Heart left ventricle (tissue), 16 donors: ENCODE measurements around the gene SEPTIN1. TPM values are rescaled to one million over a fixed set of nuclear protein-coding genes. Genes with fewer than 3 reads are reported as not detected.

Source experiments
- ATAC-seq, 4 donors: fragments of 200-7000 bp; cut with Tn5 transposase; one replicate each; pipeline ENCODE4 v1.9.1; 2020 to 2022; ENCODE audit warnings: moderate library complexity in 4 of 4, mild to moderate bottlenecking in 3 of 4, moderate number of reproducible peaks in 1 of 4
- DNase-seq, 5 donors: peaks; one replicate each; pipeline ENCODE4 v3.0.0-alpha.2; 2020
- H3K27ac ChIP-seq, 12 donors: fragments of 200-600 bp; sonication (generic) in 4 of 12; one replicate each; pipeline versions ENCODE4 v1.5.0 to v1.8.0; 2016 to 2022; ENCODE audit warnings: mild to moderate bottlenecking in 2 of 12
- H3K27me3 ChIP-seq, 9 donors: fragments of 200-600 bp; sonication (generic) in 2 of 9; one replicate each; pipeline versions ENCODE4 v1.5.1 to v1.8.0; 2016 to 2022; ENCODE audit warnings: mild to moderate bottlenecking in 3 of 9
- H3K36me3 ChIP-seq, 9 donors: fragments of 200-600 bp; sonication (generic) in 2 of 9; one replicate each; pipeline versions ENCODE4 v1.5.0 to v1.8.0; 2018 to 2022; ENCODE audit warnings: mild to moderate bottlenecking in 2 of 9
- H3K4me1 ChIP-seq, 12 donors: fragments of 200-600 bp; sonication (generic) in 4 of 12; one replicate each; pipeline versions ENCODE4 v1.5.0 to v1.8.0; 2016 to 2022; ENCODE audit warnings: mild to moderate bottlenecking in 3 of 12
- H3K4me3 ChIP-seq, 12 donors: fragments of 200-600 bp; sonication (generic) in 4 of 12; one replicate each; pipeline versions ENCODE4 v1.5.0 to v1.8.0; 2017 to 2022; ENCODE audit warnings: mild to moderate bottlenecking in 9 of 12, moderate library complexity in 4 of 12
- H3K9me3 ChIP-seq, 12 donors: fragments of 200-600 bp; sonication (generic) in 4 of 12; one replicate each; pipeline versions ENCODE4 v1.5.0 to v1.8.0; 2016 to 2022; ENCODE audit warnings: mild to moderate bottlenecking in 1 of 12
- CTCF ChIP-seq, 12 donors: fragments of 200-600 bp; sonication (generic) in 4 of 12; IDR thresholded peaks; one replicate each; pipeline versions ENCODE4 v1.5.0 to v1.8.0; 2018 to 2022; ENCODE audit warnings: antibody characterized with exemption in 12 of 12, mild to moderate bottlenecking in 5 of 12
- POLR2A ChIP-seq, 2 donors: fragments of 450-650 bp; IDR thresholded peaks; one replicate each; pipeline ENCODE4 v1.6.1; 2017; ENCODE audit warnings: antibody characterized with exemption in 2 of 2, mild to moderate bottlenecking in 2 of 2, moderate library complexity in 2 of 2
- WGBS, 4 donors: extraction: QIAGEN DNeasy Blood & Tissue Kit in 2 of 4; methylation state at CpG; one replicate each; pipeline versions ENCODE4 v1.1.5 to v1.1.7; 2013 to 2018; 5-methylcytosine and 5-hydroxymethylcytosine counted together
- intact Hi-C, 10 donors: fragments of 100-400 bp; cut with DNase I; formaldehyde crosslinking; loops; one replicate each; pipeline versions ENCODE4 v1.11.1 to v1.14.2; 2022
- polyA plus RNA-seq, 2 donors: library from polyadenylated mRNA; stranded (reverse); fragments of 200-250 nt; gene quantifications; one replicate each; pipeline ENCODE4 v1.2.3, GENCODE V29; 2013
- total RNA-seq, 9 donors: library from RNA; depleted of rRNA in 2 of 9; stranded (reverse); fragments of >200 nt in 2 of 9; fragmentation: NEBNext Ultra II Directional in 3 of 9; extraction: Animal tissue kit (Norgen Biotek cat#: 25700) in 3 of 9; gene quantifications; one replicate each; pipeline versions ENCODE4 v1.1.0 to v1.2.4, GENCODE V29; 2016 to 2023
- donor health status: ischemic (EF 13 %, LVEDD 7.1; RV severe dilation, severe dysfunction).
- donor health status: healthy with polysubstance abuse.
- donor health status: DM: no; HTN: yes; CAD: no.
- donor health status: DM: no; HTN: no; CAD: no.
- donor health status: ischemic (EF 25% LVEDD 6.9; RV normal size, moderate dysfunction).
- donor health status: ischemic (EF 25% LVEDD 5.7; RV mildly dilated, moderate dysfunction).
- donor health status: healthy.
- donor health status: DM: yes; HTN: yes; CAD: no.
- donor health status: ischemic (EF 35%, LVEDD 5.7; RV mildly dilated, moderate dysfunction).
- donor health status: nonischemic (EF 11% LVEDD 7.7; RV severe dilation, severe dysfunction).
- donor health status: DM: yes; HTN: yes; CAD: no.
- donor health status: PGD.
- donor health status: ischemic (EF 29% LVEDD 5.4; RV normal size, mild dysfunction).
- donor health status: nonischemic (EF 23%, LVEDD 6.1; RV moderate dilation, normal function).

The SEPTIN1 gene
- total and polyA plus RNA-seq, 11 donors = 0.44 to 9.2 (median 1.5) TPM; not detected in 1

- DNase-seq (peak in 1 of 5 donors; percentile 48), ATAC-seq (peak; percentile 8 to 60 (median 55))
- WGBS, 4 donors = 46 to 65% (median 54%) methylated on average over 10 of the region's 10 CpGs
- no peaks in the 10 kb centered on the region for H3K9me3 ChIP-seq
- H3K36me3 ChIP-seq = peaks cover 0 to 66% (median 40%) of the 10 kb centered on the region in 9 donors
- TF ChIP-seq CTCF (IDR thresholded peaks at IDR 0.05) (no peak), POLR2A (IDR thresholded peaks at IDR 0.05) (no peak)
- H3K27ac ChIP-seq = peak overlapping the region in 6 of 12 donors; percentile 21 to 63 (median 46)
- intact Hi-C loops = loop anchor here in 4 of 10 donors (5.0 kb wide), 2 partner anchors 37 to 42 kb away; partner anchors contain the start of gene ZNF771 (in 2 of the 4)
- H3K4me3 ChIP-seq = no peak overlapping the region
- peaks cover 0 to 48% (median 35%) of the 10 kb centered on the region in 12 donors for H3K4me1 ChIP-seq
- no peaks in the 10 kb centered on the region for H3K27me3 ChIP-seq
Measured at GRCh38 chr16:30365200-30365599, 17.2 kb downstream of the SEPTIN1 start.

GRCh38 chr16:30361180-30361579, 21.2 kb downstream of the SEPTIN1 start:
- intact Hi-C loops = no loop called here
- H3K27ac ChIP-seq = no peak overlapping the region
- no peak overlapping the region for H3K4me3 ChIP-seq
- H3K36me3 ChIP-seq = peaks cover 0 to 95% (median 71%) of the 10 kb centered on the region in 9 donors
- TF ChIP-seq POLR2A (IDR thresholded peaks at IDR 0.05) (no peak), CTCF (IDR thresholded peaks at IDR 0.05) (no peak)
- no peaks in the 10 kb centered on the region for H3K27me3 ChIP-seq
- no peaks in the 10 kb centered on the region for H3K9me3 ChIP-seq
- ATAC-seq (no peak), DNase-seq (no peak)
- 90 to 96% (median 93%) methylated on average over 7 of the region's 7 CpGs for WGBS, 4 donors
- H3K4me1 ChIP-seq = peaks cover 0 to 25% (median 20%) of the 10 kb centered on the region in 12 donors

GRCh38 chr16:30359871-30360170, 22.5 kb downstream of the SEPTIN1 start:
- Histone ChIP-seq H3K9me3 (no peaks in the 10 kb centered on the region), H3K27ac (no peak overlapping the region), H3K27me3 (no peaks in the 10 kb centered on the region), H3K4me3 (no peak overlapping the region), H3K4me1 (peaks cover 5 to 20% (median 14%) of the 10 kb centered on the region in 12 donors), H3K36me3 (peaks cover 0 to 82% (median 63%) of the 10 kb centered on the region in 9 donors)
- TF ChIP-seq CTCF (IDR thresholded peaks at IDR 0.05) = no peak
- TF ChIP-seq POLR2A (IDR thresholded peaks at IDR 0.05) = no peak
- no peak for DNase-seq
- no peak for ATAC-seq
- intact Hi-C loops = loop anchor here in 3 of 10 donors (5.0 to 10.0 kb wide), 3 partner anchors 37 to 265 kb away; partner anchors contain the start of genes TBX6 (in 1 of the 3), YPEL3 (in 1 of the 3) and ZNF48 (in 1 of the 3)
- 79 to 85% (median 82%) methylated on average over 5 to 6 of the region's 6 CpGs for WGBS, 4 donors

DNA sequence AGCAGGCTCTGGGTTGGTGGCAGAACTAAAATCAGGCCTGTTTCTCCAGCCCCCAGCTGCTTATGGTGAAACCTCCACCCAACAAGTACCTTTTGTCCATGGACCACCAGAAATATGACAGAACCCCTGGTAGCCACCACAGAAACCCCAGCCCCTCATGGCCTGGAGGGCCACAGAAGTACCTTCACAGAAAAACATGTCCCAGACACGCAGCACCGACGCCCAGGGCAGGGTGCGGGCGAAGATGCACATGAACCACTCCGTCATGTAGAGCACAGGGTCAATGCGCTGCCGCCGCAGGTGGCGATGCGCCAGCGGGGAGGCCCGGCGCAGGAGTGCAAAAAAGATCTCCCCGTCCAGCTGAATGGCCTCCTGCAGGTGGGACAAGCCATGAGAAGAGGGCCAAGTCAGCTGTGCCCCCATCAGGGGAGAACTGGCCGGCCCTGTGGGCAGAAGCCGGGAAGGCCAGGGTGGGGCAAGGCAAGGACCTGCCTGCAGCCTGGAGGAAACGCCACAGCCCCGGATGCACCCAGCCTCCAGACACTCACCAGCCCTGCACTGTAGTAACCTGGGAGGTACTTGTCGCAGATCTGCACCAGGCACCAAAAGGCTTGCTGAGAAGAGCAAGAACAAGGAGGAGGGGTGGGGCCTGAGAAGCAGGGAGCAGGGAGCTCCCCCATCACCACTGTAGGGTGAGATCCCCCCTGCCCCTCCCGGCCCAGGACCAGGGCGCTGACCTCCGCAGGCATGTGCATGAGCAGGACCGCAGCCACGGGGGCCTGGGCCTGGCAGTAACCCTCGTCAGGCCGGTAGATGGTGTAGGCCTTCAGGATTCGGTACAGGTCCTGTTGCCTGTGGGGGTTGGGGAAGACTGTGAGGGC, 23.1 kb downstream of the SEPTIN1 start:
- WGBS, 4 donors = 88 to 95% (median 90%) methylated on average over 17 to 28 of the region's 28 CpGs
- TF ChIP-seq POLR2A (IDR thresholded peaks at IDR 0.05) (no peak), CTCF (IDR thresholded peaks at IDR 0.05) (no peak)
- H3K36me3 ChIP-seq = peaks cover 0 to 76% (median 57%) of the 10 kb centered on the region in 9 donors

More for the DNA sequence above, 23.1 kb downstream of the SEPTIN1 start:
- Histone ChIP-seq H3K9me3 (no peaks in the 10 kb centered on the region), H3K4me3 (no peak overlapping the region), H3K4me1 (peaks cover 5 to 21% (median 15%) of the 10 kb centered on the region in 12 donors), H3K27me3 (no peaks in the 10 kb centered on the region), H3K27ac (no peak overlapping the region)
- ATAC-seq (no peak), DNase-seq (no peak)
- intact Hi-C loops = loop anchor here in 3 of 10 donors (5.0 to 10.0 kb wide), 3 partner anchors 38 to 264 kb away; partner anchors contain the start of genes TBX6 (in 1 of the 3), YPEL3 (in 1 of the 3) and ZNF48 (in 1 of the 3)
